RWPE1 (cell line): Measurements from ENCODE around the gene BORCS6.

ENCODE experiments used
- CTCF ChIA-PET: fragments of 350-600 bp; sonication (Branson Sonifier 250); formaldehyde crosslinking; extraction: SDS; loops from one replicate; lab custom pipeline; 2021; lab: Yijun Ruan, JAX
- POLR2A ChIA-PET: fragments of 400-600 bp; formaldehyde crosslinking; extraction: SDS; loops from one replicate; lab custom pipeline; 2020; ENCODE audit warnings: antibody characterized with exemption; ENCODE audit not compliant: low non-redundant PET; lab: Yijun Ruan, JAX
- DNase-seq: peaks from one replicate; pipeline ENCODE4 v3.0.0; 2012; ENCODE audit warnings: low spot score
- H3K27ac ChIP-seq: fragments of 450-650 bp; 2 replicates; pipeline ENCODE4 v1.5.1; 2017
- CTCF ChIP-seq: fragments of 450-650 bp; conservative IDR thresholded peaks from 2 replicates; pipeline ENCODE4 v1.5.1; 2017; ENCODE audit warnings: low read depth, mild to moderate bottlenecking

BORCS6 gene

GRCh38 chr17:8186787-8187516, 3.0 kb downstream of the BORCS6 start:
- CTCF ChIA-PET = interaction anchor here (0.6 to 1.2 kb wide), 7 partner anchors 9 to 108 kb away, joined by 3 to 4 read pairs (median 3); no protein-coding TSS in a partner anchor

GRCh38 chr17:8186446-8186786, 3.6 kb downstream of the BORCS6 start:
- CTCF ChIA-PET = interaction anchor here (0.6 to 1.0 kb wide), 6 partner anchors 10 to 107 kb away, joined by 3 to 5 read pairs (median 4); no protein-coding TSS in a partner anchor
- peak overlapping the region; percentile 97 for H3K27ac ChIP-seq
- TF ChIP-seq CTCF = no peak
- no peak for DNase-seq
- POLR2A ChIA-PET = no interaction called here

More at GRCh38 chr17:8186787-8187516, 3.0 kb downstream of the BORCS6 start:
- DNase-seq = peak; percentile 81
- POLR2A ChIA-PET = interaction anchor here (1.7 kb wide), 1 partner anchor 24 kb away, joined by 6 read pairs; the partner anchor contains the start of gene AURKB
- 0 out of 2 replicates have a peak, but pooled peaks have one; percentile 24 for TF ChIP-seq CTCF
- peak overlapping the region; percentile 97 for H3K27ac ChIP-seq

GRCh38 chr17:8185582-8186445, 4.2 kb downstream of the BORCS6 start:
- no peak for TF ChIP-seq CTCF
- CTCF ChIA-PET = interaction anchor here (0.6 to 1.0 kb wide), 4 partner anchors 9 to 65 kb away, joined by 3 to 5 read pairs (median 3); no protein-coding TSS in a partner anchor
- POLR2A ChIA-PET = no interaction called here
- H3K27ac ChIP-seq = peak overlapping the region; percentile 97
- peak; percentile 59 for DNase-seq

- ChIA-PET POLR2A (no interaction called here), CTCF (interaction anchor here (1.2 to 1.4 kb wide), 2 partner anchors 9 to 38 kb away, joined by 3 read pairs; no protein-coding TSS in a partner anchor)
- no peak for DNase-seq
- TF ChIP-seq CTCF = no peak
- H3K27ac ChIP-seq = peak overlapping the region; percentile 87
Measured at GRCh38 chr17:8176998-8177731, 12.8 kb downstream of the BORCS6 start.

GRCh38 chr17:8176197-8176940, 13.6 kb downstream of the BORCS6 start, which contains the start of gene TMEM107:
Gene TMEM107 (minus strand): TSS chr17:8176380. CDS start chr17:8176286, 94 bp downstream.
- DNase-seq = peak; percentile 76
- H3K27ac ChIP-seq = peak within 1 kb of the TSS; percentile 87
- ChIA-PET CTCF (interaction anchor here (0.5 to 1.4 kb wide), 3 partner anchors 10 to 37 kb away, joined by 3 read pairs; no protein-coding TSS in a partner anchor), POLR2A (no interaction called here)
- no peak; the same call in 1 of the 2 replicates for TF ChIP-seq CTCF
